Peyer's patch (tissue), 4 donors: ENCODE measurements around the gene HSPG2.

Source experiments
- POLR2A ChIP-seq, 2 donors: fragments of 450-650 bp; IDR thresholded peaks; one replicate each; pipeline ENCODE4 v1.5.1; 2017; ENCODE audit warnings: antibody characterized with exemption in 2 of 2, mild to moderate bottlenecking in 2 of 2, moderate library complexity in 2 of 2
- TF ChIP-seq, protein P1 (sequence below), 6 experiments: fragments of 450-650 bp in 4 of 6; fragments of 200-600 bp in 2 of 6; sonication (generic) in 1 of 6; IDR thresholded peaks; one replicate each; pipeline ENCODE4 v1.5.1; 2017 to 2019; ENCODE audit warnings: antibody characterized with exemption in 6 of 6, mild to moderate bottlenecking in 3 of 6, moderate library complexity in 1 of 6

DNA sequence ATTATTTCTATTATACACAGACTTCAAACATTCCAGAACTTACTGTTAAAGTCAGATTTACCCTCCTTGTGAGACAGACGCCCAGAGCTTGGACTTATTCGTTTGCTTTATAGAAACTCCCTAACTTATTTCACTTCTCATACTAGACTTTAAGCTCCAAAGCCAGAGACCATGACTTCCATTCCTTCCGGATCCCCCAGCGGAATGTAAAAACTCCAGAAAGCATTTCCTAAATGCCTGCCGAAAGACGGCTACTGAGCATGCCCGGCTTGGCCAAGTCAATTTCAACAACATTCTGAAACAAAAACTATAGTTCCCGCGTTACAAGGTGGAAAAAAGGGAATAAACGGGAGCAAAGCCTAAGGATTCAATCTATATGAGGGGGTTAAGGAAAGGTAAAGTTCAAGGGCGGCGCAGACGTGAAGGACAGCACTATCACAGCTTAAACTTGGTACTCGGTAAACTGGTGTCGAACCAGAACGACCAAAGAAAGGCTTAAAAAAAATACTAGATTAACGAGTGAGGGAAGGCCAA lies 155.2 kb downstream of the HSPG2 start:
- TF ChIP-seq, protein P1, sequence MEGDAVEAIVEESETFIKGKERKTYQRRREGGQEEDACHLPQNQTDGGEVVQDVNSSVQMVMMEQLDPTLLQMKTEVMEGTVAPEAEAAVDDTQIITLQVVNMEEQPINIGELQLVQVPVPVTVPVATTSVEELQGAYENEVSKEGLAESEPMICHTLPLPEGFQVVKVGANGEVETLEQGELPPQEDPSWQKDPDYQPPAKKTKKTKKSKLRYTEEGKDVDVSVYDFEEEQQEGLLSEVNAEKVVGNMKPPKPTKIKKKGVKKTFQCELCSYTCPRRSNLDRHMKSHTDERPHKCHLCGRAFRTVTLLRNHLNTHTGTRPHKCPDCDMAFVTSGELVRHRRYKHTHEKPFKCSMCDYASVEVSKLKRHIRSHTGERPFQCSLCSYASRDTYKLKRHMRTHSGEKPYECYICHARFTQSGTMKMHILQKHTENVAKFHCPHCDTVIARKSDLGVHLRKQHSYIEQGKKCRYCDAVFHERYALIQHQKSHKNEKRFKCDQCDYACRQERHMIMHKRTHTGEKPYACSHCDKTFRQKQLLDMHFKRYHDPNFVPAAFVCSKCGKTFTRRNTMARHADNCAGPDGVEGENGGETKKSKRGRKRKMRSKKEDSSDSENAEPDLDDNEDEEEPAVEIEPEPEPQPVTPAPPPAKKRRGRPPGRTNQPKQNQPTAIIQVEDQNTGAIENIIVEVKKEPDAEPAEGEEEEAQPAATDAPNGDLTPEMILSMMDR (IDR thresholded peaks at IDR 0.05): no peak
- no peak for TF ChIP-seq POLR2A (IDR thresholded peaks at IDR 0.05)
